GM18507 (cell line): ENCODE measurements around the gene LRIG1.

Source experiments
- DNase-seq: peaks from one replicate; pipeline ENCODE4 v3.0.0; 2011; ENCODE audit warnings: low read depth; ENCODE audit not compliant: insufficient read length; ENCODE audit errors: extremely low spot score
- FAIRE-seq: peaks from 2 replicates; lab custom pipeline; 2011; peaks lifted over from hg19 to GRCh38; lab: Jason Lieb, UNC

The LRIG1 gene

GRCh38 chr3:66490214-66490613, 10.6 kb downstream of the LRIG1 start:
- FAIRE-seq (peak; percentile 63), DNase-seq (no peak)

- FAIRE-seq (no peak), DNase-seq (no peak)
Measured at GRCh38 chr3:66489581-66489980, 11.2 kb downstream of the LRIG1 start.

GRCh38 chr3:66489115-66489514, 11.7 kb downstream of the LRIG1 start:
- FAIRE-seq (no peak), DNase-seq (no peak)

GRCh38 chr3:66488492-66488891, 12.3 kb downstream of the LRIG1 start:
- no peak for FAIRE-seq

GRCh38 chr3:66487465-66487864, 13.4 kb downstream of the LRIG1 start:
- FAIRE-seq (no peak), DNase-seq (no peak)

More at GRCh38 chr3:66488492-66488891, 12.3 kb downstream of the LRIG1 start:
- no peak for DNase-seq

GRCh38 chr3:66486646-66487045, 14.2 kb downstream of the LRIG1 start:
- DNase-seq = no peak
- FAIRE-seq = no peak

GRCh38 chr3:66486202-66486601, 14.6 kb downstream of the LRIG1 start:
- FAIRE-seq = no peak
- no peak for DNase-seq

- FAIRE-seq (no peak), DNase-seq (no peak)
Measured at GRCh38 chr3:66485291-66485968, 15.4 kb downstream of the LRIG1 start.

- no peak for FAIRE-seq
- no peak for DNase-seq
Measured at GRCh38 chr3:66484106-66484844, 16.5 kb downstream of the LRIG1 start.

- no peak for DNase-seq
- FAIRE-seq = peak; percentile 61
Measured at GRCh38 chr3:66483409-66483906, 17.4 kb downstream of the LRIG1 start.

- DNase-seq = no peak
- FAIRE-seq = no peak
Measured at GRCh38 chr3:66483006-66483405, 17.8 kb downstream of the LRIG1 start.

- FAIRE-seq (no peak), DNase-seq (no peak)
Measured at GRCh38 chr3:66482018-66482404, 18.8 kb downstream of the LRIG1 start.

GRCh38 chr3:66481071-66482017, 19.5 kb downstream of the LRIG1 start:
- peak; percentile 78 for FAIRE-seq

GRCh38 chr3:66480666-66481065, 20.2 kb downstream of the LRIG1 start:
- DNase-seq (no peak), FAIRE-seq (no peak)

More at GRCh38 chr3:66481071-66482017, 19.5 kb downstream of the LRIG1 start:
- no peak for DNase-seq

GRCh38 chr3:66479532-66479947, 21.3 kb downstream of the LRIG1 start:
- FAIRE-seq (peak; percentile 76), DNase-seq (no peak)

GRCh38 chr3:66478960-66479359, 21.9 kb downstream of the LRIG1 start:
- DNase-seq (no peak), FAIRE-seq (peak; percentile 26)

- FAIRE-seq (no peak), DNase-seq (no peak)
Measured at GRCh38 chr3:66477856-66478255, 23.0 kb downstream of the LRIG1 start.

GRCh38 chr3:66476852-66477381, 23.9 kb downstream of the LRIG1 start:
- DNase-seq (no peak), FAIRE-seq (no peak)

GRCh38 chr3:66475386-66476020, 25.3 kb downstream of the LRIG1 start:
- DNase-seq (no peak), FAIRE-seq (no peak)
